Hypothalamus (tissue), 51 donors: ENCODE measurements around the gene C12orf42.
"Not testable (repeated sequence)": the region's sequence is repeated elsewhere in the genome, so short reads cannot be mapped to it uniquely, and the experiment has no call there.

Experiments used
- DNase-seq, 51 donors: peaks; one replicate each; lab custom pipeline; 2025; lab: John Stamatoyannopoulos, UW

Gene C12orf42

GRCh38 chr12:103431387-103431786 lies 64.4 kb downstream of the C12orf42 start:
- no peak for DNase-seq

DNA sequence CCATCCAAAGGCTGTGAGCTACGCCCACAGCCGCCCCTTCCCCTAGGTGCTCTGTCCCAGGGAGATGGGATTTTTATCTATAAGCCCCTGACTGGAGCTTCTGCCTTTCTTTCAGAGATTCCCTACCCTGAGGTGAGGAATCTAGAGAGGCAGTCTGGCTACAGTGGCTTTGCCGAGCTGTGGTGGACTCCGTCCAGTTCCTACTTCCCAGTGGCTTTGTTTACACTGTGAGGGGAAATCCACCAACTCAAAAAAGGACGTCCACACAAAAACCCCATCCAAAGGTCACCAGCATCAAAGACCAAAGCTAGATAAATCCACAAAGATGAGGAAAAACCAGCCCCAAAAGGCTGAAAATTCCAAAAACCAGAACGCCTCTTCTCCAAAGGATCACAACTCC lies 70.1 kb downstream of the C12orf42 start:
- DNase-seq: not testable (repeated sequence)

DNA sequence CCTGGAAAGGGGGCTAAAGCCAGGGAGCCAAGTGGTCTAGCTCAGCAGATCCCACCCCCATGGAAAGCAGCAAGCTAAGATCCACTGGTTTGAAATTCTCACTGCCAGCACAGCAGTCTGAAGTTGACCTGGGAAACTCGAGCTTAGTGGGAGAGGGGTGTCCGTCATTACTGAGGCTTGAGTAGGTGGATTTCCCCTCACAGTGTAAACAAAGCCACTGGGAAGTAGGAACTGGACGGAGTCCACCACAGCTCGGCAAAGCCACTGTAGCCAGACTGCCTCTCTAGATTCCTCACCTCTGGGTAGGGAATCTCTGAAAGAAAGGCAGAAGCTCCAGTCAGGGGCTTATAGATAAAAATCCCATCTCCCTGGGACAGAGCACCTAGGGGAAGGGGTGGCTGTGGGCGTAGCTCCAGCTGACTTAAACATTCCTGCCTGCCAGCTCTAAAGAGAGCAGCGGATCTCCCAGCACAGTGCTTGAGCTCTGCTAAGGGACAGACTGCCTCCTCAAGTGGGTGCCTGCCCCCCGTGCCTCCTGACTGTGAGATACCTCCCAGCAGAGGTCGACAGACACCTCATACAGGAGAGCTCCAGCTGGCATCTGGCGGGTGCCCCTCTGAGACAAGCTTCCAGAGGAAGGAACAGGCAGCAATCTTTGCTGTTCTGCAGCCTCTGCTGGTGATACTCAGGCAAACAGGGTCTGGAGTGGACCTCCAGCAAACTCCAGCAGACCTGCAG lies 70.8 kb downstream of the C12orf42 start:
- DNase-seq: not testable (repeated sequence)

GRCh38 chr12:103423516-103423910 lies 72.3 kb downstream of the C12orf42 start:
- DNase-seq: no peak

GRCh38 chr12:103422746-103423515 lies 72.8 kb downstream of the C12orf42 start:
- no peak for DNase-seq

DNA sequence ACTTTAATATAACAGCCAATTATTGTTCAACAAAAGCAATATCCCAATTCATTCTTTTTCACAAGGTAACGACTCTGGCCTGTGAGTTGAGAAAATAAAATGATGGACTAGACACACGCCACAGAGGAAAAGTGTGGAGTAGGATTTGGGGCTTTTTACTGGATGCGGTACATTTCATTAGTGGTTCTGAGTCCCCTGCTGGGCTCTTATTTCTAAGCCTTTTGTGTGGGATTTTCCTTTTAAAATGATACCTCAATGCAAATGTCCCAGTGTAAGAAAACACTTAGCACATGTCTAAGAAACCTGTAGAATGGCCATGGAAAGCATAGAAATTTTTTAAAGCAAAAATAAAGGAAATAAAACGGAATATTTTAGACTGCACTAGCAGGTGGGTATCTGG lies 73.4 kb downstream of the C12orf42 start:
- DNase-seq: no peak

DNA sequence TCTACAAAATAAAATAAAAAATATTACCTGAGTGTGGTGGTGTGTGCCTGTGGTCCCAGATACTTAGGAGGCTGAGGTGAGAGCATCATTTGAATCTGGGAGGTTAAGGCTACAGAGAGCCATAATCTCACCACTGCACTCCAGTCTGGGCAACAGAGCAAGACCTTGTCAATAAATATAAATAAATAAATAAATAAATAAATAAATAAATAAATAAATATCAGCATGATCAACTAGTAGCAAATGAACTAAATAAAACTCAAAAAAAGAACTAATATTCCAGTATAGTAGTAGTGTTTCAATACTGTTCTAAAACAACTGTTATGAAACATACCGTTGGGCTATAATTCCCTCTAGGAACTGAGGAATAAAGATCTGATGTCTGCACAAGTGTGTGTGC lies 74.4 kb downstream of the C12orf42 start:
- no peak for DNase-seq

- DNase-seq: no peak
These were observed 80.1 kb downstream of the C12orf42 start for GRCh38 chr12:103415681-103416080.

- no peak for DNase-seq
These were observed 94.3 kb downstream of the C12orf42 start for GRCh38 chr12:103401421-103401820.

- DNase-seq: peak in 3 of 51 donors; percentile 1 to 4 (median 2)
These were observed 95.8 kb downstream of the C12orf42 start for GRCh38 chr12:103399986-103400385.

DNA sequence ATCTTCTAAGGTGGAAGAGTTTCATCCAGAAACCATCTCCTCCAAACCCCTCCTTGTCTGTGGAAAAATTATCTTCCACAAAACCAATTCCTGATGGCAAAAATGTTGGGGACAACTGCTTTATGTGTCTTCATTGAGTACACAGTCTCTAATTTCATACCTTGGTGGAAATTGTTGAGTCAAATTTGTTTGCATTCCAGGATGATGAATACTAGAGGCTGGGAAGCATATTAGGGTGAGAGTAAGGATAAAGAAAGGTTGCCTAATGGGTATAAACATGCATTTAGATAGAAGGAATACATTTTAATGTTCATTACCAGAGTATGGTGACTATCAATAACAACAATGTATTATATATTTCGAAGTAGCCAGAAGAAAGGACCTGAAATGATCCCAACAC lies 98.2 kb downstream of the C12orf42 start:
- DNase-seq: no peak

DNA sequence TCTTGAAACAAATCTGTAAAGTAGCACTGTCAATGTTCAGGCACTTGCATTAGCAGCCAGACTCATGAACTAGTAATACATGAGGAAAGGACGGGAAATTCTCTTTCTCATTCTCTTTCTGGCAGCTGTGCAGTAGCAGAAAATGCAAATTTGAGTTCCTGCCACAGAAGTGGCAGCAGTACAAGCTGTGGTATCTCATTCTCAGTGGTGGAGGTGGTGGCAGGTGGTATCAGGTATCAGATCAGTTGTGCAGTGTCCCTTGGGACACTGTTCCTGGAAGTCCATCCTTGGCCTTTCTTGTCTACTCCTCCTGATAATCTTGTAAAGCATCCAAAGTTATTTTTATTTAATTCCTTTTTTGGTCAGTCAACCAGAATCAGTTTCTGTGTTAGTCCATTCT lies 103.0 kb downstream of the C12orf42 start:
- DNase-seq: no peak

GRCh38 chr12:103391103-103391502 lies 104.7 kb downstream of the C12orf42 start:
- no peak for DNase-seq

DNA sequence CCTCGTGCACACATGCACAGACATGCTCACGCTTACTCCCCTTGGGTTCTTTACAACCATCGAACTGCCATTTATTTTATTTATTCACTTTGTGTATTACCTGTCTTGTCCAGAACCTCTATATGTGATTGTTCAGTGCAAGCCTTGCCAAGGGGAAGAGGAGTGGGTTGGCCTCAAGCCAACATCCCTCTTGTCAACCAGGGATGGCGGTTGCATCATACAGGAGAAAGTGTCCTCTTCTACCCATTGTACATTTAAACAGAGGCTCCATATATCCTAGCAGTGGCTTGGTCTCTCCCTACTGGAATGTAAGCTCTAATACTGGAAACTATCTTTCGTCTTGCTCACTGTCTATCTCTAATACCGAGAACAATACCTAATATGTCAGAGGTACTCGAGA lies 108.4 kb downstream of the C12orf42 start:
- no peak for DNase-seq

DNA sequence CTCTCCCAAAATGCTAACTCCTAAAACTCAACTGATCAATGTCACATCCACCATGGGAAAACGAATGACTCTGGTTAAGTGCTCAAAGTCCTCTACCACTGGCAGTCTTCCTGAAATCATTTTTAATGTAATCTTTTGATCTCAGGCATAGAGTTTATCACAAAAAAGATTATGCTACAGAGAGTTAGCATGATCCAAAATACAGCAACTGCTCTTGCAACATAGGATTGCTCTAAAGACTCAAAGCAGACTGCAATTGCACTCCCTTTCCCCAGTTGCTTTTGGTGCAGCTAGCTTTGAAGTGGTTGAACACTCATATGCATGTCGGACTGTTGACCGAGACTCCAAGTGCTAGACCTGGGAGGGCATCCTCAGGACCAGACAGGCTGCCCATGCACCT lies 109.3 kb downstream of the C12orf42 start:
- DNase-seq: no peak

GRCh38 chr12:103382736-103383346 lies 112.9 kb downstream of the C12orf42 start:
- DNase-seq: no peak

DNA sequence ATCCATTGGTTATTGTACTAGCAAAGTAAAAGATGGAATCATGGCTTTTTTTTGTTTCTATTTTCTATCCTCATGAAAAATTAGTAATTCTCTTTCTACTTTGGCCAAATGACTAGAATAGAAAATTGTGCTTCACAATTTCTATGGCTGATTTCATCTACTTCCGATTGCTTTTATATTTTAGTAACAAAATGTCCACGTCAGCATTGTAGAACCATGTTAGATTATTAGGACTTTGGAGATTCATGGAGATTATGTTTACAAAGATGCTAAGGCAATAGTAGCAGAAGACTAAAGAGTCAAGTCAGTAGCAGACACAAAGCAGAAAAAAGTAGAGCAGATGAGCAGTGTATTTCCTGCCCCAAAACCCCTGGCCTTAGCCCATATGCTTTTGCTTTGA lies 113.6 kb downstream of the C12orf42 start:
- no peak for DNase-seq

DNA sequence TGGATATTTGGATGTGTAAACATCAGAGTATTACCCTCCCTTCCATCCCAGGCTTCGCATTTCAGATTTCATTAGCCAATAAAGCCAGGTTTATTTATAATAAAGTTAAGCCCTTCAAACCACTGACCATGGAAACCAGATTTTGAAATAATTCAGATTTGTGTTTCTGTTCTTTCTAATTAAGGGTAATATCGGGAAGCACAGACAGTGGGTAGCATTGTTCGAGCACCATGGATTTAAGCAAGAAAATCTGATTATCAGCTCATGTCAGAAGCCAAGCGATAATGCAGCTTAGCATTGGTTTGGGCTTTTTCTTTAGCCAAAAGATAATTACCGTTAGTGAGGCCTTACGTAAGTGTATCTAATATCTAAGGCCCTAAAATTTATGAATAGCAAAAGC lies 116.1 kb downstream of the C12orf42 start:
- DNase-seq: no peak

DNA sequence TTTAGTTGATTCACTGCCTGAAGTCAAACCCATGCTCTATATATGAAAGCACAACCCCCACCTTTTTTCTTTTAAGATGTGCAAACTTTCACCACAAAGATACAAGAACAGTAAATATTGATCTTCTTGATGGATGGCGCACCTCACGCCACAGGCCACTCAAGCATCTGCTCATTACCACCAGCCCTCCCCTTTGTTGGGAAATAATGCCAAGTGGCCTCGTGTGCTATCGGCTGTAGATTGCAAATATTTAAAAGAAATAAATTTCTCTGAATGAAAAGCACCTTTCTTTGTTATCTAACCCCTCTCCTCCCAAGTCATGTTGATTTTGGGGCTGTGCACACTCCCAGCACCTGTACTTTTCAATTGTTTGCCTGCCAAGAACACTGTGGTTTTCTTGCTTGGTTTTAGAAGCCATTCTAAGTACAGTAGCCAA lies 122.7 kb downstream of the C12orf42 start:
- DNase-seq: no peak

- no peak for DNase-seq
These were observed 125.8 kb downstream of the C12orf42 start for GRCh38 chr12:103369929-103370328.

DNA sequence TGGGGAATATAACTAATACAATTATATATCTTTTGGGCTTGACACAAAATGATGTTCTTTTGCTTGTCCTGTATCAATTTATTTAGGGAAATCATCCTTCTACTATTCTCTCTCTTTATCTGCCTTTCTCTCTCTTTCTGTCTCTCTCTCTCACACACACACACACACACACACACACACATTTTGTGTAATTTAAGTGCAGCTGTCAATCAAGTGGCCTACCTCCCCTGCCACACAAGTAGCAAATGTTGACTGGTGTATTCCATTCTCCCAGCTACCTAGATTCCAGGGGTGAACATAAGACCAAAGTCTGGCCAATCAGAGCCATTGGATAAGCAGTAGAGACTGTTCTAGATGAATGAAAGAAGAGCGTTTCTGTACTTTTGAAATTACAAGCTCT lies 127.6 kb downstream of the C12orf42 start:
- DNase-seq: no peak

DNA sequence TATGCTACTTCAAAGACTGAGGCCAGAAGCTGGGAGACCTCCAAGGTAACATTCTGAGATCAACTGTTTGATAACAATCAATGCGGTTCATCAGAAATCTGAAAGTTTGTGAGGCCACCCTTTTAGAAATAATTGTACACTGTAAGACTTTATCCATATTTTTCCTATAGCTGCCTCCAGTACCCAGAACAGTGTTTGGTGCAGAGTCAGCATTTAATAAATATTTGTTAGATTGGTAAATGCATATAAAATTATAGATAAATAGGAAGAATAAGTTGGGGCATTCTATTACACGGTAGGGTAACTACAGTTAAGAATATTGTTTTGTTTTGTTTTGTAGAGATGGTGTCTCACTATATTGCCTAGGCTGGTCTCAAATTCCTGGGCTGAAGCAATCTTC lies 141.4 kb downstream of the C12orf42 start:
- DNase-seq: no peak
